H54 (cell line): ENCODE results near the gene SRGAP2B.
"Not testable (repeated sequence)": the region's sequence is repeated elsewhere in the genome, so short reads cannot be mapped to it uniquely, and the experiment has no call there.

ENCODE experiments used
- DNase-seq: peaks from one replicate; pipeline ENCODE4 v3.0.0; 2011; ENCODE audit warnings: low spot score, mixed read lengths; ENCODE audit not compliant: insufficient read length
- FAIRE-seq: peaks from 3 replicates; lab custom pipeline; 2011; peaks lifted over from hg19 to GRCh38; lab: Jason Lieb, UNC

SRGAP2B gene

DNA sequence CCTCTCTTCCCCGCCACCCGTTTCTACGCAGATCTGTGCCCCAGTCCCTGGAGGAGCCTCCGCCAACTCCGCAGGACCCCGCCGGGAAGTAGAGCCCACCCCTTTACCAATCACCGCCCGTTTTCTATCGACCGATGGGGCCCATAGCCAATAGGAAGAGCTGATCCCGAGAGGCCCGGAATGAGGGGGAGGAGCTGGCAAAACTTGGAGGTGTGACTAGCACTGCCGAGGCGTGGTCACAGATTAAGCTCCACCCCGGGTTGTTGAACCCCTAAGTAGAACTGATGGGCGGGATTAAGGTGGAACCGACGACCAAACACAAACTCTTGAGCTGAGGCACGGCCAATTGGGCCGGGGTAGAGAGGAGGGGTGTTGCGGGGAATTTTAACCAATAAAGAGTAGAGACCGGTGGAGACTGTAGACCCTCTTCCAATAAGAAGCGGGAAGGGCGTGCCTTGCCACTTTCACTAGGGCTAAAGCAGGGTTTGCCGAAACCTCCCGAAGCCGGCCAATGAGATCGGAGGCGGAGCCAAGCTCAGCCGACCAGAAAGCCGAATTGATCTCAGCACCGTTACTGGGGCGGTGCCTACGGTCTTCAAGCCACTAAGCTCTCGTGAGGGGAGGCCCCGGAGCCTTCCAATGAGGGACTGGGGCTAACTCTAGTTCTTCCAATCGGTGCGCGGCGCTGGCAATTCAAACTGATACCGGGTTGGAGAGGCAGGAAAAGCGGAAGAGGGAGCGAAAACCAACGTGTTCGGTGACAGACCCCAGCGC lies at the start of gene SRGAP2B, which contains the start of gene FAM72D:
TSS of gene SRGAP2B (minus strand) at position 45 of the 774 bp plus-strand sequence. CDS start 2,427 bp downstream, outside the sequence.
TSS of gene FAM72D (plus strand) at position 691 of the 774 bp plus-strand sequence. CDS start 874 bp downstream, outside the sequence.
- FAIRE-seq = peak; percentile 100
- DNase-seq = not testable (repeated sequence)

DNA sequence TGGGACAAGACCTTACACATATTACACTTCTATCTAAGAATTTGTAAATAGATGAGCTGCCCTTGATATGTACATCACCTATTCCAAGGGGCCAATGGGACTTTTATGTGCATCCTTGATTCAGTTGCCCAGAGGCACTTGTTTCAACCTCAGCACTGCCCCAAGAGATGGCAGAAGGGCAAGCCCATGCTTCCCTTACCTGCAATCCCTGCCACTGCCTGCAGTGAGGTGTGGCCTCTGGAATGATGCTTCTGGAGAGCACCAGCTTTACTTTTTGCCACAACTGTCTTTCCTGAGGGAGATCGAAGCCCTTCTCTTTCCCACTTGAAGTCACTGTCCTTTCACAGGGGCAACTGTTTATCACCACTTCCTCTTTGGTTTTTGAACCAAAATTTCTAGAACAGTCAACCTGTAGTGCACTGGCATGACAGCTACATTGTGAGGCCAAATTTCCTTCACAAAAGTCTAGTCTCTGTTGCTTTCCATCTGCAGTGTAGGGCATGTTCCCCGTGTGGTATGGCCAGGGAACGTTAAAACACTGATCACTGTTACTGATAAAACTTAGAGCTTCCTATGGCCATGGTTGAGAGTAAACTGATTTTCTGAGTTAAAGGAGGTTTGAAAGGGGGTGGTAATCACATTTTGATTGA lies 49.3 kb upstream of the SRGAP2B start:
- DNase-seq, FAIRE-seq: not testable (repeated sequence)

DNA sequence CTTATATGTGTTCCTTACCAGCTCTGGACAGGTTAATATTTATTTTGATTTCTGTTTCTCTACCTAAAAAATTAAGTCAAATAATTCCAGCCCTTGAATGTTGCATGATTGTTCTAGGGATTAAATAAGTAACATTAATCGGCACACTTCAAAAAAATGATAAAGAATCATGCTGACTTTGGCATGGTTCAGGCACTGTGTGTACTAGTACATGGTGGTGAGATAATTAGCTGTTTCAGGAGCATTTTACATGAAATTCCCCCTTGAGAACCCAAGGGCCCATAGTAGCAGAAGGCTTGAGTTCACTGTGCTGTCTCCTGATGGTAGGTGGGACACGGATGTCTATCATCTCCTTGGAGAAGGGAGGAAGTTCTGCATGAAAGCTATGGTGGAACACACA lies 45.4 kb upstream of the SRGAP2B start:
- not testable (repeated sequence) for DNase-seq, FAIRE-seq

- not testable (repeated sequence) for DNase-seq, FAIRE-seq
These were observed 39.3 kb upstream of the SRGAP2B start for GRCh38 chr1:145134476-145134875.

DNA sequence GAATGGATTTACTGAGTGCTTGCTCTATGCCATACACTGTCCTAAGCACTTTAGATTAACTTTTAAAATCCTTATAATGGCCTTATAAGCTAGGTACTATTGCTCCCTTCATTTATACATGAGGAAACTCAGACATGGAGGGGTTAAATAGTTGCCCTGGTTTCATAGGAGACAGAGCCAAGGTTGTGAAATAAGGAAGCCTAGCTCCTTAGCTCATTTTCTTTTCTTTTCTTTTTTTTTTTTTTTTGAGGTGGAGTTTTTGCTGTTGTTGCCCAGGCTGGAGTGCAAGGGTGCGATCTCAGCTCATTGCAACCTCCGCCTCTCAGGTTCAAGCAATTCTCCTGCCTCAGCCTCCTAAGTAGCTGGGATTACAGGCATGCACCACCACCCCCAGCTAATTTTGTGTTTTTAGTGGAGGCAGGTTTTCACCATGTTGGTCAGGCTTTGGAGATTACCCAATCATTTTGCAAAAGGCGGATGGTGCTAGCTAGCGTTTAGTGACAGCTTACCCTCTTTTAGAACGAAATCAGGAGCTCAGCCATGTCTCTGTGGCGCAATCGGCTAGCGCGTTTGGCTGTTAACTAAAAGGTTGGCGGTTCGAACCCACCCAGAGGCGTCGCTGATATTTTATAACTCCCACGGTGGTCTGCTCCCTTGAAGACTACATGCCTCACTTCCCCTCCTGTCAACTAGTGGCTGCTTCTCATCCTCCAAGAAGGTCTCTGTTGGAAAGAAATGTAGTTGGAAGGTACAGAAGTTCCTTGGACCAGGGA lies 33.8 kb upstream of the SRGAP2B start:
- DNase-seq, FAIRE-seq: not testable (repeated sequence)

GRCh38 chr1:145127144-145127543 lies 32.0 kb upstream of the SRGAP2B start:
- not testable (repeated sequence) for DNase-seq, FAIRE-seq

- not testable (repeated sequence) for FAIRE-seq, DNase-seq
These were observed 30.0 kb upstream of the SRGAP2B start for GRCh38 chr1:145125112-145125511.

GRCh38 chr1:145123992-145124641 lies 29.0 kb upstream of the SRGAP2B start:
- peak; percentile 38 for FAIRE-seq
- not testable (repeated sequence) for DNase-seq

DNA sequence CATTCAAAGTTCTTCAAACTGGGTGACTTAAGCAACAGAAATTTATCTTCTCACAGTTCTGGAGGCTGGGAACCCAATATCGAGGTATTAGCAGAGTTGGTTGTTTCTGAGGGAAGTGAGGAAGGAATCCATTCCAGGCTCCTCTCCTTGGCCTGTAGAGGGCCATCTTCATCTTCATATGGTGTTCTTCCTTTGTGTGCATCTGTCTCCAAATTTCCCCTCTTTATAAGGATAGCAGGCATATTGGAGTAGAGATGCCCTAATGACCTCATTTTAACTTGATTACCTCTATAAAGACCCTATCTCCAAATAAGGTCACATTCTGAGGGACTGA lies 27.9 kb upstream of the SRGAP2B start:
- DNase-seq, FAIRE-seq: not testable (repeated sequence)

- FAIRE-seq = peak; percentile 64
- DNase-seq = not testable (repeated sequence)
These were observed 27.4 kb upstream of the SRGAP2B start for GRCh38 chr1:145122344-145123061.

DNA sequence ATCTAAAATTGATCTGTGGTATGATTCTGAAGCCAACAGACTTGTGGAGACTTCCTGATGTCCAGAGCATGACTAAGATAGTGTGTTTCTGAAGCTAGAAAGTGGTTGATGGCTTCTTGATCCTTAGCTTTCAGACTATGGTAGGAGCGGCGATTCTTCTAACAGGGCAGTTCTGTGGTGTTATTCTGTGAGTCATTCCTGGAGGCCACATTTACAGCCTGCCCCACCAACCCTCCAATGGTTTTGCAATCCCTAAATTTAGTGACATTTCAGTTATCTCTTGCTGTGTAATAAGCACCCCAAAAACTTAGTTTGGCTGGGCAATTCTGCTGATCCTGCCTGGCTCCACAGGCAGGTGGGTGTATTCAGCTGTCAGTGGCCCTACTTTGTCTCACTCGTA lies 24.7 kb upstream of the SRGAP2B start:
- DNase-seq, FAIRE-seq: not testable (repeated sequence)

GRCh38 chr1:145115587-145116493 lies 20.7 kb upstream of the SRGAP2B start:
- not testable (repeated sequence) for DNase-seq, FAIRE-seq

DNA sequence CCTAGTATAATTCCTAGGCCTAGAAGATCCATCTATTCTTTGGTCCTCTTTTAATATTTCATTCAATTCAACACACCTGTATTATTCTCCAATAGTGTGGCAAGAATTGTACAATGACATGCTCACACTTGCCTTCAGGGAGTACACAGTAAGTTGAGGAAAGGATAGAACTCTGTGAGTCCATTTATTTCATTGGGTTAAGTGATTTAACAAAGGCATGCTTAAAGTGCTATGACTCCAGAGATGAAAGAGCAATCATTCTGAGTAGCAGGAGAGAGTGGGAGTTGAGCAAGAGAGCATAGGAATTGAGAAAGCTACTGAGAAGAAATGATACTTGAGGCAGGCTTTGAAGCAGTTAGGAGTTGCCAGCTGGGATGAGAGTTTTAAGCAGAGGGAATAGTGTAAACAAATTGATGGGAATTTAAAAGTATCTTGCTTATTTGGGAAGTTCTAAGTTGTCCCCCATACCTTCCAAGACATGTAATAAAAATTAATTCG lies 19.5 kb upstream of the SRGAP2B start:
- DNase-seq, FAIRE-seq: not testable (repeated sequence)

GRCh38 chr1:145112703-145113102 lies 17.6 kb upstream of the SRGAP2B start:
- not testable (repeated sequence) for DNase-seq, FAIRE-seq

DNA sequence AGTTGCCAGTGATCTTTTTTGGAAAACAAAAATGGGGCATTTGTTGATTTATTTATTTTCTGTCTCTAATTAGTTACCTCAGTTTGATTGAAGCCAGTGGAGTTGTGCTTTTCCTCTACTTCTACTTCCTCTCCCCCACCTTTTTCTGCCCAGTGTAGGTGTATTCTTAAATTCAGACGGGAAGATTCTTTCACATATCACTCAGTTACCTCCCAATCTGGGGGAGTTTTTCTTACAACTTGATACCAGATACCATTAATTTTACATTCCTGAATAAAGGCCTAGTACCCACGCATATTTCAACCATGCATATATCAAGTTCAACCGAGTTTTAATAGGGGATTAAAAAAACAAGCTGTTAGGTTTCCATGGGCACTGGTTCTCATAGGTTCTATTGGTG lies 16.5 kb upstream of the SRGAP2B start:
- not testable (repeated sequence) for DNase-seq, FAIRE-seq

- not testable (repeated sequence) for DNase-seq, FAIRE-seq
These were observed 8.2 kb upstream of the SRGAP2B start for GRCh38 chr1:145103294-145103693.

DNA sequence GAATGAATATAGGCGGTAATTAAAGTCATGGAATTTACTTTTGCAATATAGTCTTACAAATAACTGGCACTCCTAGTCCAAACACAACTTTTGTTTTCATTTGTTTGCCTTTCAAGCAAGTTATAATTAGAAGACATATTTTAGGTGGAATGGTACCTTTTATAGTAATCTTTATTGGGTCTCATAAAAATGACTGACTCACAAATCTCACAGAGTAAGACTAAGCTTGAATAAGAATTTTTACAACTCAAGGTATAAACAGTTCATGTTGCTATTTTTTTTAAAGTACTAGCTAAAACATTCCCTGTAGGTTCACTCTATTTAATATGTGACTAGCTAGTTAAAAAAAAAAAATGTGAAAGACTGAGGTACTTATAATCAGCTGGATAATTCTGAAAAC lies 6.6 kb upstream of the SRGAP2B start:
- FAIRE-seq, DNase-seq: not testable (repeated sequence)
